Astrocyte (in vitro differentiated cells and primary cell): Measurements from ENCODE around the gene MAPKAPK2. TPM values are rescaled to one million over a fixed set of nuclear protein-coding genes. Genes with fewer than 3 reads are reported as not detected.
"Not testable (repeated sequence)": the region's sequence is repeated elsewhere in the genome, so short reads cannot be mapped to it uniquely, and the experiment has no call there.

ENCODE experiments used
- DNase-seq: peaks from one replicate; pipeline ENCODE4 v3.0.0-alpha.2; 2010; ENCODE audit warnings: low read depth
- FAIRE-seq: peaks from 2 replicates; lab custom pipeline; 2011; peaks lifted over from hg19 to GRCh38; lab: Jason Lieb, UNC
- H2AFZ ChIP-seq: 2 replicates; pipeline ENCODE4 v1.6.0; 2012; ENCODE audit warnings: low read depth, low read length, inconsistent platforms
- H3K27ac ChIP-seq: 2 replicates; pipeline ENCODE4 v1.5.1; 2011; ENCODE audit warnings: low read depth, low read length, inconsistent platforms
- H3K27me3 ChIP-seq: 2 replicates; pipeline ENCODE4 v1.6.0; 2011; ENCODE audit warnings: low read length, inconsistent platforms; ENCODE audit not compliant: insufficient read depth
- H3K36me3 ChIP-seq: 2 replicates; pipeline ENCODE4 v1.5.1; 2011; ENCODE audit warnings: low read length, inconsistent platforms; ENCODE audit not compliant: insufficient read depth
- H3K4me1 ChIP-seq: 2 replicates; pipeline ENCODE4 v1.5.1; 2011; ENCODE audit warnings: low read length, inconsistent platforms; ENCODE audit not compliant: insufficient read depth
- H3K4me2 ChIP-seq: 2 replicates; pipeline ENCODE4 v1.6.0; 2012; ENCODE audit warnings: low read length, inconsistent platforms
- H3K4me3 ChIP-seq: 2 replicates; pipeline ENCODE4 v1.5.1; 2011; ENCODE audit warnings: low read depth, mild to moderate bottlenecking, low read length, inconsistent platforms; ENCODE audit not compliant: insufficient read depth
- H3K79me2 ChIP-seq: 2 replicates; pipeline ENCODE4 v1.6.0; 2012; ENCODE audit warnings: mild to moderate bottlenecking, low read length, inconsistent platforms; ENCODE audit not compliant: insufficient read depth
- H3K9ac ChIP-seq: 2 replicates; pipeline ENCODE4 v1.6.0; 2012; ENCODE audit warnings: mild to moderate bottlenecking, low read length, inconsistent platforms
- H3K9me3 ChIP-seq: 2 replicates; pipeline ENCODE4 v1.5.1; 2012; ENCODE audit warnings: low read depth, mild to moderate bottlenecking, low read length, inconsistent platforms; ENCODE audit not compliant: insufficient read depth
- H4K20me1 ChIP-seq: 2 replicates; pipeline ENCODE4 v1.6.0; 2012; ENCODE audit warnings: low read length, inconsistent platforms; ENCODE audit not compliant: insufficient read depth
- H3K27ac Mint-ChIP-seq: one replicate; pipeline ENCODE4 v1.8.0; 2021; ENCODE audit warnings: mild to moderate bottlenecking, mixed read lengths; ENCODE audit not compliant: unreplicated experiment
- H3K27me3 Mint-ChIP-seq: one replicate; pipeline ENCODE4 v1.8.0; 2021; ENCODE audit warnings: low read depth, mixed read lengths; ENCODE audit not compliant: unreplicated experiment
- H3K36me3 Mint-ChIP-seq: one replicate; pipeline ENCODE4 v1.8.0; 2021; ENCODE audit warnings: low read depth, mixed read lengths; ENCODE audit not compliant: unreplicated experiment
- H3K4me1 Mint-ChIP-seq: one replicate; pipeline ENCODE4 v1.8.0; 2021; ENCODE audit warnings: low read depth, mixed read lengths; ENCODE audit not compliant: unreplicated experiment
- H3K4me3 Mint-ChIP-seq: one replicate; pipeline ENCODE4 v1.8.0; 2021; ENCODE audit warnings: mild to moderate bottlenecking, moderate library complexity, mixed read lengths; ENCODE audit not compliant: unreplicated experiment
- H3K9me3 Mint-ChIP-seq: one replicate; pipeline ENCODE4 v1.8.0; 2021; ENCODE audit warnings: mild to moderate bottlenecking, mixed read lengths; ENCODE audit not compliant: unreplicated experiment
- CTCF ChIP-seq: IDR thresholded peaks from 2 replicates; pipeline ENCODE4 v1.5.1; 2011; ENCODE audit warnings: low read depth, mild to moderate bottlenecking, inconsistent platforms, low read length, moderate library complexity; ENCODE audit not compliant: insufficient read depth
- EZH2 ChIP-seq: IDR thresholded peaks from 2 replicates; pipeline ENCODE4 v1.6.1; 2012; ENCODE audit warnings: mild to moderate bottlenecking, low read length, inconsistent platforms; ENCODE audit not compliant: insufficient read depth
- total RNA-seq: library from RNA; stranded (reverse); gene quantifications from 2 replicates; pipeline ENCODE4 v1.2.1, GENCODE V29; 2021

Gene MAPKAPK2
- total RNA-seq, 1 donor from 2014 or later: 108 TPM

- no peak overlapping the region for H3K9ac ChIP-seq
- no peaks in the 10 kb centered on the region for H4K20me1 ChIP-seq
- no peaks in the 10 kb centered on the region for H3K36me3 Mint-ChIP-seq
- H3K36me3 ChIP-seq: no peaks in the 10 kb centered on the region
- H3K27ac Mint-ChIP-seq: no peak overlapping the region
- H3K4me3 ChIP-seq: no peak overlapping the region
- H3K27me3 Mint-ChIP-seq: peaks cover 39% of the 10 kb centered on the region
- no peak overlapping the region for H3K4me2 ChIP-seq
- H2AFZ ChIP-seq: no peak overlapping the region
- H3K27me3 ChIP-seq: peaks cover 32% of the 10 kb centered on the region
- H3K79me2 ChIP-seq: no peaks in the 10 kb centered on the region
- H3K4me1 Mint-ChIP-seq: no peaks in the 10 kb centered on the region
- DNase-seq: no peak
- H3K4me3 Mint-ChIP-seq: no peak overlapping the region
- no peaks in the 10 kb centered on the region for H3K9me3 ChIP-seq
- no peaks in the 10 kb centered on the region for H3K4me1 ChIP-seq
- no peak for FAIRE-seq
- no peak overlapping the region for H3K27ac ChIP-seq
- no peak for TF ChIP-seq EZH2
- TF ChIP-seq CTCF: no peak
- H3K9me3 Mint-ChIP-seq: no peaks in the 10 kb centered on the region
These were observed 93.3 kb downstream of the MAPKAPK2 start for GRCh38 chr1:206778031-206778430.

- H3K9me3 Mint-ChIP-seq, FAIRE-seq: not testable (repeated sequence)
These were observed 94.2 kb downstream of the MAPKAPK2 start for GRCh38 chr1:206778911-206779310.

GRCh38 chr1:206779638-206780037 lies 94.9 kb downstream of the MAPKAPK2 start:
- Histone ChIP-seq H3K27ac (no peak overlapping the region), H3K4me1 (no peaks in the 10 kb centered on the region), H3K79me2 (no peaks in the 10 kb centered on the region), H3K36me3 (no peaks in the 10 kb centered on the region), H2AFZ (no peak overlapping the region), H4K20me1 (no peaks in the 10 kb centered on the region), H3K9me3 (no peaks in the 10 kb centered on the region), H3K27me3 (peaks cover 23% of the 10 kb centered on the region), H3K9ac (no peak overlapping the region), H3K4me2 (no peak overlapping the region), H3K4me3 (no peak overlapping the region)
- TF ChIP-seq EZH2 (no peak), CTCF (no peak)
- Mint-ChIP-seq H3K4me1 (no peaks in the 10 kb centered on the region), H3K27ac (no peak overlapping the region), H3K4me3 (no peak overlapping the region), H3K27me3 (peaks cover 32% of the 10 kb centered on the region), H3K36me3 (no peaks in the 10 kb centered on the region), H3K9me3 (no peaks in the 10 kb centered on the region)
- no peak for DNase-seq
- no peak for FAIRE-seq

More at GRCh38 chr1:206778911-206779310, 94.2 kb downstream of the MAPKAPK2 start:
- H3K4me2 ChIP-seq, H3K27ac Mint-ChIP-seq, H3K36me3 Mint-ChIP-seq, H3K36me3 ChIP-seq, H4K20me1 ChIP-seq, H3K9ac ChIP-seq, H3K9me3 ChIP-seq, H3K4me3 Mint-ChIP-seq, H3K4me3 ChIP-seq, H3K27ac ChIP-seq, H3K4me1 Mint-ChIP-seq, H3K79me2 ChIP-seq, H2AFZ ChIP-seq, DNase-seq, H3K4me1 ChIP-seq: not testable (repeated sequence)
- peaks cover 28% of the 10 kb centered on the region for H3K27me3 ChIP-seq
- H3K27me3 Mint-ChIP-seq: peaks cover 33% of the 10 kb centered on the region
